ENCODE data around the gene SPATA32. TPM values are rescaled to one million over a fixed set of nuclear protein-coding genes. Genes with fewer than 3 reads are reported as not detected.
"Not testable (repeated sequence)": the region's sequence is repeated elsewhere in the genome, so short reads cannot be mapped to it uniquely, and the experiment has no call there.

Gene SPATA32
- total RNA-seq, 2 experiments from 2014 or later, result 0.53 to 0.65 TPM

- POLR2A ChIA-PET, result interaction anchor here (0.7 to 3.4 kb wide), 7 partner anchors 10 to 76 kb away, joined by 3 to 42 read pairs (median 4); partner anchors contain the start of gene MAP3K14
- ATAC-seq (ENCODE audit: low read depth); DNase-seq; H3K27me3 Mint-ChIP-seq; H3K9me3 Mint-ChIP-seq: not testable (repeated sequence)
- H3K36me3 Mint-ChIP-seq, result peaks cover 28% of the 10 kb centered on the region
- peak overlapping the region; percentile 89 for H3K27ac Mint-ChIP-seq
- H3K4me3 Mint-ChIP-seq, result peak overlapping the region; percentile 76
- peaks cover 58% of the 10 kb centered on the region for H3K4me1 Mint-ChIP-seq
Observed at GRCh38 chr17:45302220-45302619, 40.3 kb upstream of the SPATA32 start.

GRCh38 chr17:45301674-45302073 is 39.8 kb upstream of the SPATA32 start:
- Mint-ChIP-seq H3K4me1 (peaks cover 63% of the 10 kb centered on the region), H3K27me3 (no peaks in the 10 kb centered on the region), H3K4me3 (no peak overlapping the region), H3K36me3 (peaks cover 31% of the 10 kb centered on the region), H3K27ac (no peak overlapping the region), H3K9me3 (no peaks in the 10 kb centered on the region)
- POLR2A ChIA-PET, result interaction anchor here (0.8 to 3.4 kb wide), 4 partner anchors 11 to 34 kb away, joined by 3 to 42 read pairs (median 17); partner anchors contain the start of gene MAP3K14
- DNase-seq (no peak), ATAC-seq (ENCODE audit: low read depth) (no peak)

DNA sequence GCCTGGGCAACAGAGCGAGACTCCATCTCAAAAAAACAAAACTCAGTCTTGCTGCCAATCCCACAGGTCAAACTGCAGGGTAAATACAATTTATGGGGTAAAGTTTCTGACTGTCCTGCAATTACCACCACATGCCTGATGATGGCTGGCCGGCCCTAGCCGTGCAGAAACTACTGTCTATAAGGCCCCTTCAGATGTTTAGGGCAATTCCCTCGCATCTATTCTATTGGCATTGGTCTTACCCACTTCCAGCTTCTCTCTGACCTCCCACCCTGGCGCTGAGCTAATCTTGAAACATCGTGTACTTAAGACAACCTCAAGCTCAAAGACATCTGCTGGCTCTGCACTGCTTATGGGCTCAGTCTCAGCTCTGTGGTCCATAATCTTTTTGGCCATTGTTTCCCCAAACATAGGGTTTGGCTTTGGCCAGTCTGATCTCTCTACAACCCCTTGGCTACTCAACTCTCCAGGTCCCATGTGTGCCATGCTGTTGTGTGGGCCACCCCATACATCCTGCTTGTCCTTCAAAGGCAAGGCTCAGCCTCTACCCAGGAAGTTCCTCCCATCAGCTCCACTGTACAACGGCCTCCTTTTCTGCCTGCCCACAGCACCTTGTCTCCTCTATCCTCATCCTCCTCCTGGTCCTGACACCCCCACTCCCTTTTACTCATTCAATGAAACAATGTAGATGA is 38.3 kb upstream of the SPATA32 start:
- Mint-ChIP-seq H3K4me1 (peaks cover 70% of the 10 kb centered on the region), H3K9me3 (no peaks in the 10 kb centered on the region), H3K4me3 (peak overlapping the region; percentile 28), H3K27ac (peak overlapping the region; percentile 76), H3K36me3 (peaks cover 36% of the 10 kb centered on the region), H3K27me3 (no peaks in the 10 kb centered on the region)
- no peak for DNase-seq
- POLR2A ChIA-PET, result interaction anchor here (0.7 to 1.3 kb wide), 6 partner anchors 10 to 51 kb away, joined by 3 to 7 read pairs (median 4); no protein-coding TSS in a partner anchor
- peak; percentile 18 for ATAC-seq (ENCODE audit: low read depth)

DNA sequence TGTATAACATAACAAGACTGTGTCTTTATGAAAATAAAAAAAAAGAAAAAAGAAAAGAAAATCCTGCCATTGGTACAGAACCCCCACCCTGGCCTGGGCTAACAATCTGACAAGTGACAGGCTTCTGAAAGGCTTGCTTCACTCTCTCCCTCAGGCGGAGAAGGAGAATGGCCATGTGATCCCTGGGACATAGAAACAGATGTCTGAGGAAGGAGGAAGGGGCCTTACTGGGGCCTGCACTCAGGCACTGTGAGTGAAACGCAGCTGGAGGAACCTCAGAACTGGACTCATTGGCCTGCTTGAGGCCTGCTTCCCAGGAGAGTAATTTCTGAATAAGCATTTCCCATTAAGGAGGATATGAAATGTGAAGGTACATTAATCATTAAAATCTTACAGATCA is 37.5 kb upstream of the SPATA32 start:
- Mint-ChIP-seq H3K4me3 (no peak overlapping the region), H3K27ac (peak overlapping the region; percentile 18), H3K4me1 (peaks cover 67% of the 10 kb centered on the region), H3K27me3 (no peaks in the 10 kb centered on the region), H3K36me3 (peaks cover 31% of the 10 kb centered on the region), H3K9me3 (no peaks in the 10 kb centered on the region)
- no peak for DNase-seq
- POLR2A ChIA-PET, result interaction anchor here (1.3 to 1.5 kb wide), 2 partner anchors 12 to 13 kb away, joined by 4 to 7 read pairs; no protein-coding TSS in a partner anchor
- no peak for ATAC-seq (ENCODE audit: low read depth)

GRCh38 chr17:45298546-45299285 is 36.8 kb upstream of the SPATA32 start:
- H3K9me3 Mint-ChIP-seq, result no peaks in the 10 kb centered on the region
- no peak for ATAC-seq (ENCODE audit: low read depth)
- H3K36me3 Mint-ChIP-seq, result peaks cover 30% of the 10 kb centered on the region
- DNase-seq, result no peak
- H3K4me3 Mint-ChIP-seq, result no peak overlapping the region
- H3K4me1 Mint-ChIP-seq, result peaks cover 70% of the 10 kb centered on the region
- no peaks in the 10 kb centered on the region for H3K27me3 Mint-ChIP-seq
- H3K27ac Mint-ChIP-seq, result peak overlapping the region; percentile 33
- POLR2A ChIA-PET, result interaction anchor here (0.9 to 1.5 kb wide), 3 partner anchors 12 to 18 kb away, joined by 3 to 7 read pairs (median 4); partner anchors contain the start of gene MAP3K14

GRCh38 chr17:45296833-45297124 is 34.9 kb upstream of the SPATA32 start:
- peaks cover 30% of the 10 kb centered on the region for H3K36me3 Mint-ChIP-seq
- peaks cover 65% of the 10 kb centered on the region for H3K4me1 Mint-ChIP-seq
- peak overlapping the region; percentile 43 for H3K4me3 Mint-ChIP-seq
- peak overlapping the region; percentile 83 for H3K27ac Mint-ChIP-seq
- ATAC-seq (ENCODE audit: low read depth) (no peak), DNase-seq (no peak)
- POLR2A ChIA-PET, result no interaction called here
- no peaks in the 10 kb centered on the region for H3K9me3 Mint-ChIP-seq
- H3K27me3 Mint-ChIP-seq, result no peaks in the 10 kb centered on the region

DNA sequence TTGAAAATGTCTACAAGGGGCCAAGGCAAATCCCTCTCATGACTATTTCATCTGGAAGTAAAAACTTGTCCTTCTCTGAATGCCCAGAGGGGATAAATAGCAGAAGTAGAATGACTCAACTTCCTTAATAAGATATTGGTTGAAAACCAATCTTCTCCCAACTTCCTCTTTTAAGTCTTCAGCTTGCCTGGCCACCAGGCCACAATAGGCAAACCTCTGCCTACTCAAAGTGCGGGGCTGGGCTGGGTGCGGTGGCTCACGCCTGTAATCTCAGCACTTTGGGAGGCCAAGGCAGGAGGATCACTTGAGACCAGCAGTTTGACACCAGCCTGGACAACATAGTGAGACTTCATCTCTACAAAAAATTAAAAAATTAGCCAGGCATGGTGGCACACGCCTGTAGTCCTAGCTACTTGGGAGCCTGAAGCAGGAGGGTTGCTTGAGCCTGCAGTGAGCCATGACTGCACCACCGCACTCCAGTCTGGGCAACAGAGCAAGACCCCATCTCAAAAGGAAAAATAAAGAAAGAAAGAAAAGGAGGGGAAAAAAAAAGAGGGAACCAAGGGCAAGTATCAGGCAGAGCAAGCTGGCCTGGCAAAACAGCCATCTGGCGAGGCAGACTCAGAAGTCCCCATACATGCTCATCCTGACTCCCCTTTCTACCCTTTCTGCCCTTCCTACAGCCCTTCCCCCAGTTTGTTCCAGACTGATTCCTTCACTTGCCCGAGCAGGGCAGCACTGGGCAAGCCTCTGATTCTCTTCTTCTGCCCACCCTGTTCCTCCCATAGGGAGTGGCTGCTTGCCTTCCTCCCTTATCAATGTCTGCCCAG is 34.3 kb upstream of the SPATA32 start:
- Mint-ChIP-seq H3K4me3 (peak overlapping the region; percentile 43), H3K27ac (peak overlapping the region; percentile 83), H3K36me3 (peaks cover 30% of the 10 kb centered on the region), H3K27me3 (no peaks in the 10 kb centered on the region), H3K4me1 (peaks cover 66% of the 10 kb centered on the region), H3K9me3 (no peaks in the 10 kb centered on the region)
- ATAC-seq (ENCODE audit: low read depth), result peak; percentile 23
- DNase-seq, result no peak
- POLR2A ChIA-PET, result interaction anchor here (0.8 kb wide), 1 partner anchor 21 kb away, joined by 3 read pairs; the partner anchor contains the start of gene MAP3K14

GRCh38 chr17:45294506-45294905 is 32.6 kb upstream of the SPATA32 start:
- no peaks in the 10 kb centered on the region for H3K27me3 Mint-ChIP-seq
- no peak overlapping the region for H3K27ac Mint-ChIP-seq
- peaks cover 70% of the 10 kb centered on the region for H3K4me1 Mint-ChIP-seq
- peaks cover 31% of the 10 kb centered on the region for H3K36me3 Mint-ChIP-seq
- no peak for ATAC-seq (ENCODE audit: low read depth)
- no peak for DNase-seq
- no peak overlapping the region for H3K4me3 Mint-ChIP-seq
- POLR2A ChIA-PET, result no interaction called here
- H3K9me3 Mint-ChIP-seq, result no peaks in the 10 kb centered on the region

DNA sequence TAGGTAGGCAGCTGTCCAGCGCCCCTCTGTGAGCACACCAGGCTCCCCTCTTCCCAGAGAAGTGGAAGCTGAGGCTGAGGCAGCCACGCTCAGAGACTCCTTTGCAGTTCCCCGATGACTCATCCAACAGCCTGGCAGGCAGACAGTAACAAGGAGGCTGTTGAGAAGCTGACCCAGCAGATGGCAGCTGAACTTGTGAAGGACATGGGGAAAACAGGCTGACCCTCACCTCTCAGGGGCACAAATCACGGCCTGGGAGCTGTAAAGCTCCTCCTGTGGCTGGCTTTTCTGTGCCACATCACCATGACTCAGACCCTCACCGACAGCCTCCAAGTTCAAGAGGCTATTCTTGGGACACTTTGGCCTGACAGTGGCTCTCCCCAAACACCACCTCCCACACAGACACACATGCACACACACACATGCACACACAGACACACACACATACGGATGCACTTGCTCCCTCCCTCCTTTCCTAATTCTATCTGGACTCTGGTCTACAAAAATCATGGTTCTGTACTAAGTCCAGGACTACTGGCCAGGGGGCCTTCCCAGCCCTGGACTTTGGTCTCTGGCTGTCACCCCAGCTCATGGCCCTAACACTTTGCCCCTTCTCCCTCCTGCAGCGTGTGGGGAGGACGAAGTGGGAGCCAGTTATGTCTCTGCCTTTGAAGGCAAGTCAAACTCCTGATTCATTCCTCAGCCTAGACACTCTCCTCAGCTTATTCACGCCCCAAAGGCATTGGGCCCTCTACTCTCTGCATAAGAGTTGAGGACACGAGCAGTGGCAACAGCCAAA is 31.7 kb upstream of the SPATA32 start:
- Mint-ChIP-seq H3K36me3 (peaks cover 27% of the 10 kb centered on the region), H3K27ac (peak overlapping the region; percentile 71), H3K27me3 (no peaks in the 10 kb centered on the region), H3K4me3 (no peak overlapping the region), H3K9me3 (no peaks in the 10 kb centered on the region), H3K4me1 (peaks cover 63% of the 10 kb centered on the region)
- DNase-seq (no peak), ATAC-seq (ENCODE audit: low read depth) (no peak)
- POLR2A ChIA-PET, result interaction anchor here (1.7 kb wide), 1 partner anchor 45 kb away, joined by 5 read pairs; no protein-coding TSS in a partner anchor

- ATAC-seq (ENCODE audit: low read depth) (no peak), DNase-seq (no peak)
- Mint-ChIP-seq H3K4me3 (no peak overlapping the region), H3K36me3 (peaks cover 20% of the 10 kb centered on the region), H3K9me3 (no peaks in the 10 kb centered on the region), H3K4me1 (peaks cover 58% of the 10 kb centered on the region), H3K27ac (peak overlapping the region; percentile 13), H3K27me3 (no peaks in the 10 kb centered on the region)
- POLR2A ChIA-PET, result interaction anchor here (0.6 to 1.7 kb wide), 3 partner anchors 10 to 45 kb away, joined by 3 to 6 read pairs (median 5); partner anchors contain the start of gene MAP3K14
Observed at GRCh38 chr17:45292696-45293412, 31.0 kb upstream of the SPATA32 start.

GRCh38 chr17:45291171-45291805 is 29.4 kb upstream of the SPATA32 start:
- H3K4me1 Mint-ChIP-seq, result peaks cover 45% of the 10 kb centered on the region
- POLR2A ChIA-PET, result interaction anchor here (0.9 to 1.7 kb wide), 2 partner anchors 25 to 43 kb away, joined by 3 to 5 read pairs; no protein-coding TSS in a partner anchor
- no peak for ATAC-seq (ENCODE audit: low read depth)
- H3K27me3 Mint-ChIP-seq, result no peaks in the 10 kb centered on the region
- H3K27ac Mint-ChIP-seq, result peak overlapping the region; percentile 68
- DNase-seq, result no peak
- peaks cover 14% of the 10 kb centered on the region for H3K36me3 Mint-ChIP-seq
- H3K4me3 Mint-ChIP-seq, result no peak overlapping the region
- no peaks in the 10 kb centered on the region for H3K9me3 Mint-ChIP-seq
